Osteoblast (primary cell): ENCODE data around the gene SSC4D. TPM values are rescaled to one million over a fixed set of nuclear protein-coding genes. Genes with fewer than 3 reads are reported as not detected.
A peak's percentile ranks its signal among the peaks of the same experiment; 100 is the strongest.

ENCODE experiments used
- DNase-seq: peaks from one replicate; pipeline ENCODE4 v3.0.0; 2011; ENCODE audit warnings: low spot score, mixed read lengths; ENCODE audit not compliant: insufficient read length; ENCODE audit errors: missing footprints
- H2AFZ ChIP-seq: 2 replicates; pipeline ENCODE4 v1.6.0; 2011; ENCODE audit warnings: mild to moderate bottlenecking, low read length
- H3K27ac ChIP-seq: 2 replicates; pipeline ENCODE4 v1.5.1; 2011; ENCODE audit warnings: mild to moderate bottlenecking, low read depth, low read length, moderate library complexity
- H3K27me3 ChIP-seq: 2 replicates; pipeline ENCODE4 v1.6.0; 2012; ENCODE audit warnings: mild to moderate bottlenecking, control low read depth, inconsistent platforms, low read length, moderate library complexity; ENCODE audit not compliant: insufficient read depth
- H3K36me3 ChIP-seq: 2 replicates; pipeline ENCODE4 v1.5.1; 2011; ENCODE audit warnings: mild to moderate bottlenecking, low read length, control low read depth, moderate library complexity; ENCODE audit not compliant: insufficient read depth
- H3K4me1 ChIP-seq: 2 replicates; pipeline ENCODE4 v1.5.1; 2011; ENCODE audit warnings: mild to moderate bottlenecking, low read length, control low read depth, moderate library complexity; ENCODE audit not compliant: insufficient read depth
- H3K4me2 ChIP-seq: 2 replicates; pipeline ENCODE4 v1.6.0; 2011; ENCODE audit warnings: mild to moderate bottlenecking, low read length; ENCODE audit not compliant: insufficient read depth
- H3K4me3 ChIP-seq: fragments of 200-600 bp; sonication (generic); 3 replicates; pipeline ENCODE4 v1.5.1; 2012; ENCODE audit warnings: mild to moderate bottlenecking, low read length, inconsistent platforms; ENCODE audit not compliant: insufficient read depth
- H3K79me2 ChIP-seq: 2 replicates; pipeline ENCODE4 v1.6.0; 2012; ENCODE audit warnings: mild to moderate bottlenecking, low read length, control low read depth, inconsistent platforms; ENCODE audit not compliant: insufficient read depth
- H3K9me3 ChIP-seq: 2 replicates; pipeline ENCODE4 v1.5.1; 2011; ENCODE audit warnings: low read depth, low read length, control low read depth
- H4K20me1 ChIP-seq: 2 replicates; pipeline ENCODE4 v1.6.0; 2012; ENCODE audit warnings: mild to moderate bottlenecking, low read length, control low read depth; ENCODE audit not compliant: insufficient read depth
- total RNA-seq: library from RNA; depleted of rRNA; stranded (reverse); fragments of >200 nt; gene quantifications from 2 replicates; pipeline ENCODE4 v1.2.3, GENCODE V29; 2012
- TF ChIP-seq, protein P1 (sequence below): IDR thresholded peaks from 2 replicates; pipeline ENCODE4 v1.5.1; 2011; ENCODE audit warnings: mild to moderate bottlenecking, low read depth, low read length, moderate library complexity; ENCODE audit errors: extremely low read depth

SSC4D gene
- total RNA-seq, 1 donor: 1.1 TPM

DNA sequence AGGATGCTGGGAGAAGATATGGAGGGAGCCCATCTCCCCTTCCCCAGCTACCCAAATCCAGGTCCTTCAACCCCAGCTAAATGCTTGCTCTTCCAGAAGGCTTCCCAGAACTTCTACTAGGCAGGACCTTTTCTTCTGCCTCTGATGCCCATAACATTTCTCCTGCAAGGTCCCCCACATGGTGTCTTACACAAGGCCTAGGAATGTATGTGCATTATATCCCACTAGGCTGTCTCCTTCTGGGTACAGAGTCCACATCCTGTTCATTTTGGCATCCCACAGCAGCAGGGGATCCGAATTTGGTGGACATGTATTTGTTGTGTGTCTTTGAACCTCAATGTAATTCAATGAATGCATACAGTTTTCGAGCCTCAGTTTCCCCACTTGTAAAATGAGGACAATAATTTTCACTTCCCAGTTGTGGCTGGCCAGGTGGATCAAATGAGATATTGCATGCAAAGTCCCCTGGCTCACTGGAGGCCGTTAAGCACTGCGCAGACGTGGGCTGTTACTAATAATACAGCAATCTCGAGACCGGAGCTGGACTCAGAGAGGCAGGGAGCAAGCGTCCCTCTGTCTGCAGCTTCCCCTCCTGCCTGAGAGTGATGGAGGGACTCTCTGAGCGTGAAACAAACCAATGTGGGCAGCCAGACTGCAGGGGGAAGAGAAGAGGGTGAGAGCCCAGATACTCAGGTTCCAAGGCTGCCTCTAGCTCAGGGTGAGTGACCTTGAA is 32.1 kb downstream of the SSC4D start:
- H3K4me3 ChIP-seq: no peak overlapping the region
- TF ChIP-seq, protein P1, sequence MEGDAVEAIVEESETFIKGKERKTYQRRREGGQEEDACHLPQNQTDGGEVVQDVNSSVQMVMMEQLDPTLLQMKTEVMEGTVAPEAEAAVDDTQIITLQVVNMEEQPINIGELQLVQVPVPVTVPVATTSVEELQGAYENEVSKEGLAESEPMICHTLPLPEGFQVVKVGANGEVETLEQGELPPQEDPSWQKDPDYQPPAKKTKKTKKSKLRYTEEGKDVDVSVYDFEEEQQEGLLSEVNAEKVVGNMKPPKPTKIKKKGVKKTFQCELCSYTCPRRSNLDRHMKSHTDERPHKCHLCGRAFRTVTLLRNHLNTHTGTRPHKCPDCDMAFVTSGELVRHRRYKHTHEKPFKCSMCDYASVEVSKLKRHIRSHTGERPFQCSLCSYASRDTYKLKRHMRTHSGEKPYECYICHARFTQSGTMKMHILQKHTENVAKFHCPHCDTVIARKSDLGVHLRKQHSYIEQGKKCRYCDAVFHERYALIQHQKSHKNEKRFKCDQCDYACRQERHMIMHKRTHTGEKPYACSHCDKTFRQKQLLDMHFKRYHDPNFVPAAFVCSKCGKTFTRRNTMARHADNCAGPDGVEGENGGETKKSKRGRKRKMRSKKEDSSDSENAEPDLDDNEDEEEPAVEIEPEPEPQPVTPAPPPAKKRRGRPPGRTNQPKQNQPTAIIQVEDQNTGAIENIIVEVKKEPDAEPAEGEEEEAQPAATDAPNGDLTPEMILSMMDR: no peak
- H3K4me1 ChIP-seq: peaks cover 35% of the 10 kb centered on the region
- H3K79me2 ChIP-seq: no peaks in the 10 kb centered on the region
- H3K4me2 ChIP-seq: peak overlapping the region; percentile 17
- H3K27me3 ChIP-seq: no peaks in the 10 kb centered on the region
- H4K20me1 ChIP-seq: no peaks in the 10 kb centered on the region
- DNase-seq: peak; percentile 69
- H2AFZ ChIP-seq: peak overlapping the region; percentile 77
- H3K27ac ChIP-seq: peak overlapping the region; percentile 13
- no peaks in the 10 kb centered on the region for H3K9me3 ChIP-seq
- H3K36me3 ChIP-seq: no peaks in the 10 kb centered on the region

DNA sequence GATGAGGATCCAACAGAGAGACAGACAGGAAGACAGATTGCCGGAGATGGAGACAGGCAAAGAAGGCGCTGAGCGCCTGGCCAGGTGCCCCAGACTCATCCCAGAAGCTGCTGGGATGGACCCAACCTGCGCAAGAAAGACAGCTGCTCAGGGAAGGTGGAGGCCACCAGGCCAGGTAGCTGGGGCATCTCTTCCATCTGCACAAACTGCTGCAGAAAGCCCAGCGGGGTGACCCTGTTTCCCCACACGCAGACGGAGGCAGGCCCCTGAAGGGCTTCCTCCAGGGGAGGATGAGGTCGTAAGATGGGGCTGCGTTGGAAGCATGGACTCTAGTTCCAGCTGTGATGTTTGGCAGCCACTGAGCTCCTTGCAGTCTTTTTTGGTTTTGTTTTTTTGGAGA is 34.2 kb downstream of the SSC4D start:
- H3K4me3 ChIP-seq: no peak overlapping the region
- H3K4me2 ChIP-seq: no peak overlapping the region
- H3K27me3 ChIP-seq: no peaks in the 10 kb centered on the region
- H3K9me3 ChIP-seq: no peaks in the 10 kb centered on the region
- H2AFZ ChIP-seq: no peak overlapping the region
- no peak overlapping the region for H3K27ac ChIP-seq
- TF ChIP-seq, protein P1: no peak
- H3K79me2 ChIP-seq: no peaks in the 10 kb centered on the region
- no peak for DNase-seq
- H3K36me3 ChIP-seq: no peaks in the 10 kb centered on the region
- H3K4me1 ChIP-seq: peaks cover 26% of the 10 kb centered on the region
- H4K20me1 ChIP-seq: no peaks in the 10 kb centered on the region

DNA sequence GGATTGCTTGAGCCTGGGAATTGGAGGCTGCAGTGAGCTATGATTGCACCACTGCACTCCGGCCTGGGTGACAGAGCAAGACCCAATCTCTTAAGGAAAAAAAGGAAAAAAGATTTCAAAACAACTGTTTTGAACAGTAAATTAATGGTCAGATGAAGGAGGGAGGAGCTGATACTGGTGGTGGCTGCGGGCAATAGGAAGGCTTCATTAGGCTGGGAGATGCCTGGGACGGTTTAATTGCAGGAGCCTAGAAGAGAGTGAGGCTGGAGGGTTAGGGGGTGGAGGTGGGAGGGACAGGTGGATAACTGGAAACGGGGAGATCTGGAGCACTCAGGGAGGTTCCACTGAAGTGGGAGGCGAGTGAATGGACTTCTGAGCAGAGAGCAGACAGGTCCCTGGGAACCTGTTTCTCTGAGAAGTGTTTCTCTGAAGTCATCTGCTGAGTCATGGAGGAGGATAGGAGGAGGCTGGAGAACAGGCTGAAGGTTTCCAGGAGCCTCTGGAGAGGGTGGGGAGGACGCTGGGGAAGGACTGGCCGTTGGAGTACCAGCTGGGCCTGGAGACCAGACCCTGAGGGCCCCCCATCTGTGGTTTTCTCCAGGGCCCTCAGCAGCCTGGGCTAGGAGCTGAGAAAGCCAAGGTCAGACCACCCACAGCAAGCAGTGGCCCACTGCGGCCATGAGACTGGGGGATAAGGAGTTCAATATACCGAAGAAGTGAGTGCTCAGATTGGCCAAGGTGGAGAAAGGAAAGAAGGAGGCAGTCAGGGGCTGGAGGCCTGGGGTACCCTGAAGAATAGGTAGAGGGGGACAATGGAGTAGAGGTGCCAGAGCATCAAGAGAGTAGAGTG is 36.3 kb downstream of the SSC4D start:
- H3K27ac ChIP-seq: peak overlapping the region; percentile 56
- peaks cover 17% of the 10 kb centered on the region for H3K4me1 ChIP-seq
- no peak overlapping the region for H3K4me2 ChIP-seq
- H3K36me3 ChIP-seq: no peaks in the 10 kb centered on the region
- H2AFZ ChIP-seq: peak overlapping the region; percentile 86
- H3K79me2 ChIP-seq: no peaks in the 10 kb centered on the region
- H4K20me1 ChIP-seq: no peaks in the 10 kb centered on the region
- H3K4me3 ChIP-seq: no peak overlapping the region
- H3K9me3 ChIP-seq: no peaks in the 10 kb centered on the region
- DNase-seq: peak; percentile 97
- TF ChIP-seq, protein P1: no peak
- no peaks in the 10 kb centered on the region for H3K27me3 ChIP-seq

DNA sequence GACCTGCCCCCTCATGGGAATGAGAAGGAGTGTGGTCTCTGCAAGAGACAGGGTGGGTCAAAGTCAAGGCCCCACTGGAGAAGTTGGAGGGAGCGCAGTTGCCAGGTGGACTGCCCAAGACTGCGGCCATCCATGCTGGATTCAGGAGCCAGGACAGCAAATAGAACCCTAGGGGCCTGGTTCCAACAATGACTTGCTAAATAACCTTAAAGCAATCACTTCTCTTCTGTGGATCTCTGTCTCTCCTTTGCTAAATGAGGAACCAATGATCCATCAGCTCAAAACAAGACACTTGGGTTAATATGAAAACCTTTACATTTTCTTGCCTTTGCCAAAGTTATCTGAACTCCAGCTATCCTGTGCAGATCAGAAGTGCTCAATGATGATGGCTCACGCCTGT is 38.1 kb downstream of the SSC4D start:
- Histone ChIP-seq H2AFZ (no peak overlapping the region), H3K36me3 (no peaks in the 10 kb centered on the region), H4K20me1 (no peaks in the 10 kb centered on the region), H3K4me3 (no peak overlapping the region), H3K79me2 (no peaks in the 10 kb centered on the region), H3K4me2 (no peak overlapping the region), H3K27ac (no peak overlapping the region), H3K4me1 (peaks cover 7% of the 10 kb centered on the region), H3K9me3 (no peaks in the 10 kb centered on the region), H3K27me3 (no peaks in the 10 kb centered on the region)
- TF ChIP-seq, protein P1: no peak
- peak; percentile 10 for DNase-seq
